ENCODE measurements around the gene IL13. TPM values are rescaled to one million over a fixed set of nuclear protein-coding genes. Genes with fewer than 3 reads are reported as not detected.
"Not testable (repeated sequence)": the region's sequence is repeated elsewhere in the genome, so short reads cannot be mapped to it uniquely, and the experiment has no call there.

Gene IL13
- total RNA-seq, 1 experiment from 2014 or later, result not detected

- no peak overlapping the region for H3K14ac ChIP-seq (ENCODE audit: insufficient read depth, low read length)
These were observed 32.2 kb downstream of the IL13 start for GRCh38 chr5:132690156-132690555.

GRCh38 chr5:132691755-132692631 lies 34.0 kb downstream of the IL13 start:
- not testable (repeated sequence) for DNase-seq; H3K36me3 Mint-ChIP-seq (ENCODE audit: insufficient read depth in 1 of 3, low read depth in 3 of 3); H2BK12ac ChIP-seq (ENCODE audit: insufficient read length, low read depth, low read length); H4K5ac ChIP-seq (ENCODE audit: insufficient read length, low read depth, low read length); H3K79me2 ChIP-seq (ENCODE audit: insufficient read depth, low read length); H3K27me3 Mint-ChIP-seq (ENCODE audit: low read depth); H2BK5ac ChIP-seq (ENCODE audit: insufficient read length, low read length); H4K91ac ChIP-seq (ENCODE audit: insufficient read length, low read depth, low read length); H3K56ac ChIP-seq (ENCODE audit: insufficient read length, low read depth, low read length); H3K23ac ChIP-seq (ENCODE audit: insufficient read length, low read depth, low read length); H3K9me3 ChIP-seq (ENCODE audit: control insufficient read depth, low read depth, low read length); H3K27me3 ChIP-seq (ENCODE audit: insufficient read depth, low read length); H4K8ac ChIP-seq (replicated peaks; ENCODE audit: insufficient read length, low read depth, low read length); H3K27ac Mint-ChIP-seq; H3K9me3 Mint-ChIP-seq; H3K4ac ChIP-seq (ENCODE audit: low read depth, low read length); H3K4me3 Mint-ChIP-seq; H2BK15ac ChIP-seq (ENCODE audit: low read depth, low read length); H2BK120ac ChIP-seq (ENCODE audit: low read depth, low read length, poor library complexity, severe bottlenecking); H3K79me1 ChIP-seq (ENCODE audit: insufficient read depth, low read depth, low read length, poor library complexity, severe bottlenecking); H2AFZ ChIP-seq (ENCODE audit: low read length); H3K4me1 Mint-ChIP-seq; H3K4me2 ChIP-seq (ENCODE audit: insufficient read depth, insufficient read length, low read length); H3K9ac ChIP-seq (ENCODE audit: extremely low read depth, insufficient read length, low read length); H3T11ph ChIP-seq (ENCODE audit: low read length); H3K14ac ChIP-seq (ENCODE audit: insufficient read depth, low read length); H3K4me1 ChIP-seq (ENCODE audit: insufficient read depth, low read length); H3K23me2 ChIP-seq (ENCODE audit: insufficient read length, low read depth, low read length, poor library complexity, severe bottlenecking); H4K20me1 ChIP-seq (ENCODE audit: control insufficient read depth, insufficient read depth, insufficient read length); H3K18ac ChIP-seq (ENCODE audit: insufficient read length, low read depth, low read length); H2AK5ac ChIP-seq (ENCODE audit: insufficient read length, low read length); H3K27ac ChIP-seq (ENCODE audit: insufficient read length, low read depth, low read length); H2BK20ac ChIP-seq (ENCODE audit: low read depth, low read length, poor library complexity, severe bottlenecking)
- no CpG with 5 or more reads among the region's 5 CpGs for WGBS (ENCODE audit: extremely low coverage, insufficient read length, low lambda C conversion rate)

More at GRCh38 chr5:132690156-132690555, 32.2 kb downstream of the IL13 start:
- Histone ChIP-seq H3K56ac (ENCODE audit: insufficient read length, low read depth, low read length) (no peak overlapping the region), H4K91ac (ENCODE audit: insufficient read length, low read depth, low read length) (no peak overlapping the region), H4K5ac (ENCODE audit: insufficient read length, low read depth, low read length) (no peak overlapping the region), H3K18ac (ENCODE audit: insufficient read length, low read depth, low read length) (no peak overlapping the region), H3K23ac (ENCODE audit: insufficient read length, low read depth, low read length) (no peak overlapping the region), H3K27me3 (ENCODE audit: insufficient read depth, low read length) (no peaks in the 10 kb centered on the region), H3T11ph (ENCODE audit: low read length) (no peak overlapping the region), H2BK12ac (ENCODE audit: insufficient read length, low read depth, low read length) (no peak overlapping the region), H2BK15ac (ENCODE audit: low read depth, low read length) (no peak overlapping the region), H3K4me2 (ENCODE audit: insufficient read depth, insufficient read length, low read length) (no peak overlapping the region), H3K27ac (ENCODE audit: insufficient read length, low read depth, low read length) (no peak overlapping the region), H3K9me3 (ENCODE audit: control insufficient read depth, low read depth, low read length) (no peaks in the 10 kb centered on the region), H3K9ac (ENCODE audit: extremely low read depth, insufficient read length, low read length) (no peak overlapping the region), H3K79me2 (ENCODE audit: insufficient read depth, low read length) (no peaks in the 10 kb centered on the region), H4K20me1 (ENCODE audit: control insufficient read depth, insufficient read depth, insufficient read length) (no peaks in the 10 kb centered on the region), H2BK120ac (ENCODE audit: low read depth, low read length, poor library complexity, severe bottlenecking) (no peak overlapping the region), H2AFZ (ENCODE audit: low read length) (no peak overlapping the region), H3K4ac (ENCODE audit: low read depth, low read length) (no peak overlapping the region), H2BK20ac (ENCODE audit: low read depth, low read length, poor library complexity, severe bottlenecking) (no peak overlapping the region), H2BK5ac (ENCODE audit: insufficient read length, low read length) (no peak overlapping the region), H3K4me1 (ENCODE audit: insufficient read depth, low read length) (no peaks in the 10 kb centered on the region), H3K23me2 (ENCODE audit: insufficient read length, low read depth, low read length, poor library complexity, severe bottlenecking) (no peaks in the 10 kb centered on the region), H4K8ac (replicated peaks; ENCODE audit: insufficient read length, low read depth, low read length) (no peak overlapping the region), H2AK5ac (ENCODE audit: insufficient read length, low read length) (no peak overlapping the region), H3K79me1 (ENCODE audit: insufficient read depth, low read depth, low read length, poor library complexity, severe bottlenecking) (no peaks in the 10 kb centered on the region)
- H3K9me3 Mint-ChIP-seq, result no peaks in the 10 kb centered on the region
- no peaks in the 10 kb centered on the region for H3K27me3 Mint-ChIP-seq (ENCODE audit: low read depth)
- peaks cover 0 to 3% (median 0%) of the 10 kb centered on the region in 3 experiments; a peak in 2 of 7 replicates for H3K36me3 Mint-ChIP-seq (ENCODE audit: insufficient read depth in 1 of 3, low read depth in 3 of 3)
- TF ChIP-seq CTCF (conservative IDR thresholded peaks at IDR 0.05), result no peak
- no peak overlapping the region for H3K27ac Mint-ChIP-seq
- no peak for DNase-seq
- WGBS (ENCODE audit: extremely low coverage, insufficient read length, low lambda C conversion rate), result no CpG with 5 or more reads among the region's 3 CpGs
- H3K4me1 Mint-ChIP-seq, result 0 out of 4 replicates have a peak, but pooled peaks cover 0 to 2% of the 10 kb centered on the region in 2 experiments
- H3K4me3 Mint-ChIP-seq, result no peak overlapping the region

Measured in H9 (cell line).